ENCODE data around the gene STOML2.

STOML2 gene

DNA sequence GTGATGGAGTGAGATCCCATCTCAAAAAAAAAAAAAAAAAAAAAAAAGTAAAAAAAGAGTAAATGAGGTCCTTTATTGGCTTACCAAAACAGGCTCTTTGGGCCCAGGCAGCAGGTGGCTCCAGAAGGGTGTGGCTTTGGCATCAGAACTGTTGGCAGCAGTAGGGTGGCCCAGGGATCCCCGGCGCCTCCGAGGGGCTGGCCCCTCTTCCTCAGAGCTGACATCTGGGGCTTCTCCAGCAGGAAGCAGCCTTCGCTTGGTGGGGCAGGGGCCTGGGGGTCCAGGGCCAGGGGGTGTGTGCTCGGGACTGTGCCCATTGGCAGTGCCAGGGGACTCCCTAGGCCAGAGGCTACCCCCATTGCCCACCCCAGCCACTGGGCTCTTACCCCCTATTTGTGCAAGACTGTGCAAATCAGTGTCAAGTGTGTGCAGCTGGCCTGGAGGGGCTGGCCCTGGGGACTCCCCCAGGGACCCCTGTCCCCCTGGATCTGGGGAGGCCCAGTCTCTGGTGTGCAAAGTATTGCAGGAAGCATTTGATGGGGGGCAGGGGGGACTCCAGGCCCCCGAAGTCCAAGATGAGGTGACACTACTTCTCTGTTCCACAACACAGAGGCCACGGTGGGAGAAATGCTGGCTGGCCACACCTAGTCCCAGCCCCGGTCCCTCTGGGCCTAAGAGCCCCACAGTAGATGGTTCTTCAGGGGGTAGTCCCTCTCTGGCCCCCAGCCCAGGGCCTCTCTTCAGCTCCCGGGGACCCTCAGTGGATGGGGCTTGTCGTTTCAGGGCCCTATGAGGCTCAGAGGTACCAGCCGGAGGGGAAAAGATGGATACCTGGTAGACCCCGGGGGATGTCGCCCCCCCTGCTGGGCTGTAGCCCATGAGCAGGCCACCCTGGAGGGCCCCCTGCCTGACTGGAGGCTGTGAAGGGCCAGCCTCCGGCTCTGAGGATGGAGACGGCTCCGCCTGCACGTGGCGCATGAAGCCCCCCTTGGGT, 4.7 kb upstream of the STOML2 start:
- DNase-seq: no peak

DNA sequence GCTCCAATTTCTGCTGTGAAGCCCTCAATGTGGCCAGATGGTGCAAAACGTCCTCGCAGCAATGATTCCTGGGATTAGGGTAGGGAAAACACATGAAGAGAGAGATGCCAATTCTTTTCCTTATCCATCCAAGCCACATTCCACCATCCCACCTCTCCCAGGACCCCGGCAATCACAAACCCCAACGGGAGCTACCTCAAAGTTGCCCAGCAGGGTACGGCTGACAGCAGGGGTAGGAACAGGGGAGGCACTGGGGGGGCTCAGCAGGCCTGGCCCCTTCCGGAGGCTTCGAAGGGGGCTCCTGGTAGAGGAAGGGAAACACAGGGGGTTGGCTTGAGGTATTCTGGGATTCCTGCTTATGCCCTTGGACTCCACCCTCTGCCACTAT, 3.4 kb upstream of the STOML2 start:
- DNase-seq: no peak

DNA sequence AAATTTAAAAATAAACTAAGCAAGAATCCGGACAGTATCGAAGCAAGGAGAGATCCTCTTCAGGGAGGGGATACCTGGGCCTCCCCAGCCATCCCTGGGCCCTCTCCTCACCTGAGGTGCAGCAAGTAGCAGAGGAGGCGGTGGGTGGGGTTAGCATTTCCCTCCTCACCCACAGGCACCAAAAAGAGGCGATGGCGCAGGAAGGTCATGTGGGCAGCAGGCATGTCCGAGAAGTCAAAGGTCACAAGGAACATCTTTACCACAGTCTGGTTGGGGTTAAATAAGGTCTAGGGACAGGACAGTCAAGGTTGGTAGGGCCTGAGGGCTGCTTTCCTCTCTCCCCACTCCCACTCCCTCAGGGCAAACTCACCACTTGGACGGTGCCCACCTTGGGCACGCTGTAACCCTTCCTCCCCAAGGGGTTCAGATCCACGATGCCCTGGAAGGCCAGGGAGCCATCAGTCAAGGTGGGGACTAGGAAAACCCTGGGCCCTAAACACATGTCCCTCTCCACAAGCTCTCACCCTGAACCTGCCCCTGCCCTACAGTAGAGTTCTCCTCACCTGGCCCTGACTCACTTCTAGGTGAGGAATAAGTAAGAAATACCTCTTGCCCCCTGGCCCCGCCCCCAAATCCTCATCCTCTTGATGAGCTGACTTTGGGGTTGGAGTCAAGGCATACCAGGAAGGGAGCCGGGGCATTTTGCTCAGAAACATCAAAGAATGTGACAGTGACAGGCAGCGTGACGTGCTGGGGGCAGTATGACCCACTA, 2.8 kb upstream of the STOML2 start:
- DNase-seq: no peak

DNA sequence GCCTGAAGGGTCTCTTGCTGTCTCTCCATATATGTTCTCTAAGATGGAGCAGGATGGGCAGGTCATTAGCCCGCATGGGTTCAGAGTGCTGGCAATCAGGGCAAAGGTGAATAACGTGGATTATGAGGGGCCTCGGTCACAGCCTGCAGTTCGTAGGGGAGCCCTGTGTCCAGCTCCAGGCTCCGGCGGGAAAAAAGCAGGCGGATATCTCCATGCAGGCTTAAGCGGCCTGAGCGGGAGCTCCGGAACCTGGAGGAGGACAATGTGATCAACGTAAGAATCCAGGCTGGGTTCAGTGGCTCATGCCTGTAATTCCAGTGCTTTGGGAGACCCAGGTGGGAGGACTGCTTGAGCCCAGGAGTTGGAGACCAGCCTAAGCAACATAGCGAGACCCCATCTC, 2.2 kb upstream of the STOML2 start:
- DNase-seq: no peak

DNA sequence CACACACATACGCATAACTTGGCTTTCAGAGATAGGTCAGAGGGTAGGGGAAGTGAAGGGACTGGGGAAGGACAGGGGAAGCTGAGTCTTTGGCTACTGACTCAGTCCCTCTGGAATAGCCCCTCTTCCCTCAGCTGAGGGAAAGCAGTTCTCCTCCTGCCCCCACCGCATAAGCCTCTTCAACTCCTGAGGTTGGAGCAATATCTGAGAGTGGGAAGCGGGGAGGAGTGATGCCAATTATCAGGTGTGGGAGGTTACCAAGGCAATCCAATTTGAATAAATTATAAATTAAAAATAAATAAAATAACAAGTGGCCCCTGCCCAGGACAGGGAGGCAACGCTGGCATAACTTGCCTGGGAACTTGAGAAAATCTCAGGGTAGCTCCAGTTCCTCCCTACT, 1.7 kb upstream of the STOML2 start:
- DNase-seq: no peak

DNA sequence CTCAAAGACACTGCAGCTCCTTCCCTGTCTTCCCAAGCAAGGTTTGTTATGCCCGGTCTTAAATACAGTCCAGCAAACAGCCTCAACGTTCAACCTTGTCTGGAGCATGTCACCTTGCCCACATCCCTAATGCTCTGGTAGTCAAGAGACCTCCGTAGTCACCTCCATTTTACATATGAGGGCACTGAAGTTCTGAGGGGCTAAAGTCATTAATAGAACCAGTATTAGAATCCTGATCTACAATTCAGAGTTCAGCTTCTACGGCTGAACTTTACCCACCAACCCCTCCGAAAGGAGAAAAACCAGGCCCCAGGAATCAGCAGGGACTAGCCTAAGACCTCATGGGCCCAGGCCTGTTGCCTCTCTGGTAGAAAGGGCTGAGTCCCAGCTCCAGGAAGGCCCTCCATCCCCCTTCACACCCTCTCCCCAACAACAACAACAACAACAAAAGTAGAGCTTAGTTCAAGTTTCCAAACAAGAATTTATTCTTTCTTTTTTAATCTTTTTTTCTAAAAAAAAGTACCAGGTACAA, 795 bp upstream of the STOML2 start:
- DNase-seq: no peak

DNA sequence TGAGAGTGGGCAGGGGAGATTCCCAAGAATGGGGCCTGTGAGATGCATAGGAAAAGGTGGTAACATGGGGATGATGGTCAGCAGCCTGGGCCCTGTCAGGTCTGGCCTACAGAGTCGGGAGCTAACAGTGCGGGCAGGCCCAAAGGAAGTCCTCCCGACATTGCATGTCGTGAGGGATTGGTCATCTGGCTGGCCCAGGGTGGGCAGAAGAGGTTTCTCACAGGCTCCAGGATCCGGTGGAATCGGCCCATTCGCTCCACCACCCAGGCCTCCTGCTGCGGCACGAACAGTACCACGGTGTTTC, 514 bp downstream of the STOML2 start:
- no peak for DNase-seq

DNA sequence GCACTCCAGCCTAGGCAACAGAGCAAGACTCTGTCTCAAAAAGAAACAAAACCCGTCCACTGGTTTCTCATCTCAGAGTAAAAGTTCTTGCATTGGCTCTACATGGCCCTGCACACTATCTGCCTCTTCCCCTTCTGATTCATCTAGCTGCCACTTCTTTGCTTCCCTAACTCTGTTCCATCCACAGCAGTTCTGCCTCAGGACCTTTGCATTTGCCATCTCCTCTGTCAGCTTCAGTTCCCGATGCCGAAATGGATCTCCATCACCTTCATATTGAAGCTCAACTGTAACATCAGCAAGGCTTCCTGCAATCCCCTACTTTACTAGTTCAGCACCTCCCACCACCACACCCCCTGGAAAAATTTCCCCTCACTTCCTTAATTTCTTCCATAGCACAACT, 5.4 kb downstream of the STOML2 start:
- no peak for DNase-seq

DNA sequence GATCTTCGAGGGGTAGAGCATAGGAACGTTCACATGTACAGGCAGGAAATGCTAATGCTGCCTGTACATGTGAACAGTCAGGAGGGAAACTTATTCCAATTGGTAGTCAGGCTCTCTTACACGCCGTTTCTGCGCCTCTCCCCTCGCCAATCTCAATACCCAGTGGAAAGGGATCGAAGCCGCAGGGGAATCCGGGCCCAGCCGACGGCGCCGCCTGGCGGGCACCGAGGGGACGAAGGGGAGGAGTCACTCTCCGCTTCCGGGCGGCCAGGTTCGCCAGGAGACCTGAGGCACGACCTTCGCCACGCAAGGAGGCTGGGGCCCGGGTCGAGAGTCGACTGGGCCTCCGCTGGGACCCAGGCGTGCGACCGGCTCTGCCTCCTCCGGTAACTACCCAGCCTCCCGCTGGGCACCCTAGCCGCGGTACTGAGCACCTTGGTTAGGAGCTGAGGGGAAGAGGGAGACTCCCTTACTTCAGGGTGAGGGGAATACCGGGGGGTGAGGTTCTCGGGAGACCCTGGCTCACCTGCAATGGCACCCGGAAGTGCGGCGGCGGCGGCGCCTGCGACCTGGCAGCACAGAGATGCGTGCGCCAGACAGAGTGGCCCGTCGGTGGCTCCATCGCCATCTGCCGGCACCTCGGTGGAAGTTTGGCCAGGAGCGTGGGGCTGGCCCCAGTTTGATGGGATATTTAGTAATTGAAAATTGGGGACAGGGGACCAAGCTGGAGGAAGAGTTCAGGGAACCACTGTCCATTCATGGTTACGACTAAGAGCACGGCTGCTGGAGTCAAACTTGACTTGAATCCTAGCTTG, 6.7 kb downstream of the STOML2 start, which contains the start of gene PIGO:
PIGO (minus strand) TSS at position 557 of the 815 bp plus-strand sequence. CDS start 1,026 bp downstream, outside the sequence.
- DNase-seq: peak; percentile 86 to 87

DNA sequence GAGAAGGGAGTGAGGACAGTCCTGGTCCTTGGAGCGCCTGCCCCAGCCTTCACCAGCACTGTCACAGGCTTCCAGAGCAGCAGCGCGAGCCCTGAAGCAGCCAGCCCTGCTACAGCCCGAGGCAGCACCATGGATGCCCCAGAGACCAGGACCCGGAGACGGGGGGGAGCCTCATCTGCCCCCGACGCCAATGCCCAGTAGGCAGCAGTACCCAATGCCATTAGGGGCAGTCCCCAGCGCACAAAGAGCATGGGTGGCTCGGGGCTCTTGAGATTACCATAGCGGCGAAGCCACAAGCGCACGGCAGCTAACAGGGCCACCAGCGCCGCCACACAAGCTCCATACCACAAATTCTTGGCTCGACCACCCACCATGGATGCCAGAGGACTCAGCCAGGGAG, 11.4 kb downstream of the STOML2 start:
- no peak for DNase-seq

DNA sequence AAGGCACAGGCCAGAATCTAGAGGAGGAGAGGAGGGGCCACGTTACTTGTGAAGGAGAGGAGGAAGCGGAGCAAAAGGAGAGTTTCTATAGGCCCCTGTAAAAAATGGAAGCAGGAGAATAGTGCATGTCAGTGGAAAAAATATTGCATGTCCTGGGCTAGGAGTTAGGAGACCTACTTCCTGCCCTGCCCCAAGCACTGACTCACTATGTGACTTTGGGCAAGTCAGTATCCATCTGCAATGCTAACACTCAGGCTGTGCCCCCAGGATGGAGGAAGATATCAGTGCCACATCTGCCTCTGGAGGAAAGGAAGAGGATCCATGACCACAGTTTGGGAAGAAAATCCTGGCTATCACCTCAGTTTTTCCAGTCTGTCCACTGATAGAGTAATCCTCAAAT, 13.5 kb downstream of the STOML2 start:
- DNase-seq: no peak

DNA sequence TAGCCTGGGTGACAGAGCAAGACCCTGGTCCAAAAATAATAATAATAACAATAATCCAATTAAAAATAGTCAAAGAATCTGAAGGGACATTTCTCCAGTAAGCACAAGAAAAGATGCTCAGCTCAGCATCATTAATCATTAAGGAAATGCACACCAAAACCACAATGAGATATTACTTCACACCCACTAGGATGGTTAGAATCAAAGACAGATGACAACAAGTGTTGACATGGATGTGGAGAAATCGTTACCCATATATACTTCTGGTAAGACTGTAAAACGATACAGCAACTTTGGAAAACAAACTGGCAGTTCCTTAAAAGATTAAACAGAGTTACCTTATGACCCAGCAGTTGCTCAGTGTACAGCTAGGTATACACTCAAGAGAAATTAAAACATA, 17.9 kb downstream of the STOML2 start:
- DNase-seq: no peak

DNA sequence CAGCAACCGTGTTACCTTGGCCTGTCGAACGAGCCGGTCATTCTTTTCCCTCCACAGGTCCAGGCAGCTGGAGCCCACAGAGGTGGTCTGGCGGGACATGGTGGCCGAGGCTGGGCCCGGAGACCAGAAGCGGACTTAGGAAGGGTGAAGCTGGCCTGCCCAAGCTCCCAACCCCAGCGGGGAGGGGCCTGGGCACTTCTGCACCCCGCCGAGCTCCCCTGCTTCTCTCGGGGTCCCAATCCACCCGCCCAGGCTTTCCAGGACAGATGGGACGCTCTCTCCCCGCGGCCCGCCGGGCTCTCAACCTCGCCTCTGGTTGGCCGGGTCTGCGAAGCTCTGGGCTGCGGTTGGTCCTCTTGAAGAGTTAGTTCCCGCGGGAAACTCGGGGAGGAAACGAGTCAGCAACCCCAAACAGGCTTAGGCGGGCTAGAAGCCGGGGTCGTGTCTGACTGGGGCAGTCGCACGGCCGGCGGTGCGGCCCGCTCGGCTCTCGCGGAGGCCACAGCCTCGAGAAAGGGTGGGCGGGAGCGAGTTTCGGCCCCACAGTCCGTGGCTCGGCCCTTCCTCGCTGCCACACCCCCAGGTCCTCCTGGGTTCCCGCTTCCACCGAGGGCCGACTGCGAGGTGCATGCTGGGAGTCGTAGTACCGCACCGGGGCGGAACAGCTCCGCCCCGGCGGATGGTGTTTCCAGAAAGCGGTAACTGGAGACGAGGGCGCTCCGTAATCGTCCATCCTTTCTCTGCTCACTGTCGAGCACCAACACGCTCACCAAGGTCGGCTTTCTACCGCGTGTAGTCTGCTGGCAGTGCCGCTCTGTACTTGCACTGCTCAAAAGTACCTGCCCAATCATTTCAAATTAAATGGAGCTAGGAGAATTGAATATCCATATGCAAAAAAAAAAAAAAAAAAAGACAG, 23.2 kb downstream of the STOML2 start, which contains the start of gene FANCG:
FANCG (minus strand) TSS at position 517 of the 916 bp plus-strand sequence; CDS start at position 99, 418 bp downstream.
- DNase-seq: peak; percentile 89 to 93

DNA sequence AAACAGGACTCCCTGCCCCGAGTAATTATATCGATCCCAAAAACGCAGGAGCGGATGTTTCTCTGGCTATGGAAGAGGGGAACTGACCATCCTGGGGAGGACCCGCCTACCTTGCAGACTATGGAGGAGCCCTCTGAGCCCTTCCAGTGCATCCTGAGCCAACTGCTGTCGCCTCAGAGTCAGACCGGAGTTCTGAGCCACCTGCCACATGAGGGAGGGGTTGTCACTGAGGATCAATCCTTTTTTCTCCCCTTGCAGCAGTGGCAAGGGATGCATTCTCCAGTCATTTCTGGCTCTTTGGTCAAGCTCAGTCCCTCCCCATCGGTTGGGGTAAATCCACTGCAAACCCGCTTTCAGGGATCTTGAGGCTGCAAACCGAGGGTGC, 23.9 kb downstream of the STOML2 start:
- DNase-seq: no peak

DNA sequence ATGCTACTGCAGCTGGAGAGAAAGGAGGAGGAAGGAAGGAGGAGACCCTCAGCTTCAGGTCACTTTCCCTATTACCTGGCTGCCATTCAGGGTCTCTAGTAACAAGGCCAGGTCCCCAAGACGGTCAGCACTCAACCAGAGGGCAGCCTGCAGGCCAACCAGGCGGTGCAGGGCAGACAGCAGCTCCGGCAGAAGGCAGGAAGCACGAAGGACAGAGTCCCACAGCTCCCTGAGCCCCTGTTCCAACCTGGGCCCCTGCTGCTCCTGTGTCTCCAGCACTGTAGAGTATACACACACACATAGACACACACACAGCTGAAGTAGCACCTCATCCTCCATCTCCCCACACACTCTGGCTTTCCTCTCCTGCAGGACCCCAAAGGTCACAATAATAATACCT, 24.9 kb downstream of the STOML2 start:
- no peak for DNase-seq

DNA sequence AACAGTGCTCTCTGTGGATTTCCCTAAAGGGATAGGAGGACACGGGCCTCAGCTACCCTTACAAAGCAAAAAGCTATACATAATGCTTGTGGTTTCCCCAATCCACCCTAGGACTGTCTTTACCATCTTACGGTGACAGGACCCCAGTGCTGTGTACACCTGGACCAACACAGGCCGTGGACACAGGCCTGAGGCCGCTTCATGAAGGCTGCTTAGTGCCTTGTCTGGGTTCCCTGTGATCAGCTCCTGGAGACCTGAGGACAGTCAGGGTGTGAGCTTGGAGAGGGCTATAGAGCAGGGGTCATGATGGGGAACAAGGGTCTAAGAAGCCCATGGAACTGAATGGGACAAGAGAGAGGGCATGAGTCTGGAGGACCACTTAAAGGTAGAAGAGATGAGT, 26.1 kb downstream of the STOML2 start:
- DNase-seq: no peak

DNA sequence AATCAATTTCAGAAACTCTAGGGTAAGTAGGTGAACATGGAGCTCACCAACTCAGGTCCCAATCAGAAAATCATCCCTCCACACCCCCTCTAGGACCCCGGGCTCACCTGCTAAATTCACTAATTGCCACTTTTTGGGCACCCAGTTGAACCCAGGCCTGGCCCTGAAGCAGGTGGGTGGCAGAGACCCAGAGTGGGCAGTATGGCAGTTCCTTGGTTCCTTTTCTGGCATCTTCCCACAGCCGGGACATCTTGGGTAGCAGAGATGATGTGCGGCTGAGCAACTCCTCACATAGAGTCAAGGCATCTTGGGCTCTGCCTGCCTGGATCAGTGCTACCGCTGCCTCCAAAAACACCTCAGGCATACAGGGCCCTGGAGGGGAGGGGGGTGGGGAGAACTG, 27.6 kb downstream of the STOML2 start:
- DNase-seq: no peak

DNA sequence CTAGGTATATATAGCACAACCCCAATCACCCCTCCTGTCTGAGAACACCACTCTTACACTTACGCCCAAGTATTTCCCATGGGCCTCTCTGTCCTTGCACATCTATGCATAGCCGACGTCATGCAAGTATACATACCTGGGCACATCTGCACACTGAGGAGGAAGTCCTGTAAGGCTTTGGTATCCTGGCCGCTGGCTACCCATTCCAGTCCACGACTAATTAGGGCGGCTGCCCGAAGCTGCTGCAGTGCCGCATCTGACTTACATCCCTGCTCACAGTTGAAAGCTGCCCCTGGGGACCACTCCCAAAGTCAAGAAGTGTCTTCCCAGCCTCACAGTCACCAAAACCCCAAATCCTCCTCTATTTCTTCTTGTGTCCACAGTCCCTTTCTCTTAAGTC, 28.1 kb downstream of the STOML2 start:
- no peak for DNase-seq

DNA sequence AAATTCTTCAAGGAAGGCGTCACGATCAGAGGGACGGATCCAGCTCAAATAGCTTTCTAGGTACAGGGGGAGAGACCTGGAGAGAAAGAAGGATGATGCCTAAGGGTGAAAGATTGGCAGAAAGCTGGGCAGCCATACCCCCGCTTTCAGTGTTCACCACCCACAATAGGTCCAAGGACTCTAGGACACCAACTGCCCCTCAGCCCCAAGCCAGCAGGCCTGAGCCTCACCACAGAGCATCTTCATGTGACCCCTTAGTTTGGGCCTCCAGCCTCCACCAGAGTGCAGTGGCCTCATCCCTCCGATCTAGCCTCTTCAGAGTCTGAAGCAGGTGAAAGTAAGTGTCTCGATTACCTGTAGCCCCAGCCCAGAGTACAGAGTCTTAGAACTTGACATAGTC, 28.8 kb downstream of the STOML2 start:
- no peak for DNase-seq

DNA sequence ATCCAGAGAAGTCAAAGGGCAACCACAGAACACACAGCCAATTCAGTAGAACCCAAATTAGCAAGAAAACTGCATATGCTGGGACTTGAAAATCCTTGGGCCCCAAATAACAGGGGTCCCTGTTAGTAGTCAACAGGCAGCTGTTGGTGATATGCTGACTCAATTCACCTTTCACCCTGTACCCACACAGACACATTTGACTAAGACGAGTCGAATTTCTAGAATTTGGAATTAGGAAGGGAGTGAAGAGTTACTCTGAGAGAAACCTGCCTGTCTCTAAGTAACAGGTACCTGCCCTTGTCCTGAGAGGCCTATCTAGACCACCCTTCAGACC, 29.7 kb downstream of the STOML2 start:
- DNase-seq: no peak

DNA sequence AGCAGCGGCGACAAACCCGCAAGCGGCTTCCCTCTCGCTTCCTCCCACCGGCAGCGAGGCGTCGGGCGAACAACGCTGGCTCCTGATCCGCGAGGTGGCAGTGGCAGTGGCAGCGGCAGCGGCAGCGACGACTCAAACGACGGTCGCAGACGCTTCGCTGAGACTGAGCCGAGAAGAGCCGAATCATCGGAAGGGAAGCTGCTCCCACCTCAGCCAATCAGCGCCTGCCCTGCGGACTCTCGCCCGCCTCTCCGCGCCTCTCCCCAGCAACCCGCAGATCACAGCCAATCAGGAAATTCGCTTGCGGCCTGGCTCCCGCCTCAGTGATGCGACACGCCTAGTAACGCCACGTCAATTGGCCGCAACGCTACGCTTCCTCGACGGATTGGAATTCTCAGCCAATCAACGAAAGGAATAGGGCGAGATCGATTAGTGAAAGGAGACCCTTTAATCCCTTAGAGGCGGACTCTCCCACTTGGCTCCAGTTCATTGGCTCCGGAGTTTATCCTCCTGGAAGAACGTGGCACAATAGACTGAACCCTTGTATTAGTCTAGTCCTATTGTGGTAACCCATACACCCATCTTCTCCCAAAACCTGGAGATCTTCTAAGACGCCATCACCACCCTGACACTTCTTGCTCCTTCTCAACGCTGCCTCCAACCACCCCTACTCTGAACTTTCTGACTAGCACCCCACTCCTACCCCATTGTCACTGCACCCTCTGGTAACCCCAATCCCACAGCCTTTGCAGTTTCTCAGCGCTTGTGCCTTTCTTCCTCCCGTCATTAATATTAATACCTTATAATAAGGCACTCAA, 30.3 kb downstream of the STOML2 start, which contains the start of gene VCP:
VCP (minus strand) TSS at position 165 of the 818 bp plus-strand sequence. CDS start 272 bp downstream, outside the sequence.
- DNase-seq: peak; percentile 99

Measured in inflammatory macrophage (primary cell).